Head of caudate nucleus (tissue), 42 donors: ENCODE measurements around the gene HECTD1.
"Not testable (repeated sequence)": the region's sequence is repeated elsewhere in the genome, so short reads cannot be mapped to it uniquely, and the experiment has no call there.

Source experiments
- DNase-seq, 42 donors: peaks; one replicate each; pipeline versions ENCODE4 v3.0.0 to v3.0.0-alpha.2; 2020 to 2021; ENCODE audit warnings: mixed read lengths in 7 of 42
- intact Hi-C: fragments of 100-400 bp; cut with DNase I; formaldehyde crosslinking; loops from one replicate; pipeline ENCODE4 v1.15.0; 2022

HECTD1 gene

GRCh38 chr14:31124197-31124596, 83.4 kb downstream of the HECTD1 start:
- DNase-seq, result no peak
- intact Hi-C loops, result no loop called here

- no peak for DNase-seq
- intact Hi-C loops, result no loop called here
Observed at GRCh38 chr14:31122921-31123320, 84.7 kb downstream of the HECTD1 start.

- no peak for DNase-seq
- intact Hi-C loops, result no loop called here
Observed at GRCh38 chr14:31122098-31122611, 85.4 kb downstream of the HECTD1 start.

GRCh38 chr14:31118892-31119291, 88.7 kb downstream of the HECTD1 start:
- intact Hi-C loops, result no loop called here
- no peak for DNase-seq

GRCh38 chr14:31113794-31114193, 93.8 kb downstream of the HECTD1 start:
- DNase-seq, result no peak
- intact Hi-C loops, result no loop called here

GRCh38 chr14:31110872-31111271, 96.7 kb downstream of the HECTD1 start:
- DNase-seq, result no peak
- intact Hi-C loops, result no loop called here

- intact Hi-C loops, result no loop called here
- DNase-seq, result no peak
Observed at GRCh38 chr14:31109257-31109656, 98.3 kb downstream of the HECTD1 start.

GRCh38 chr14:31106768-31107167, 100.8 kb downstream of the HECTD1 start:
- DNase-seq, result no peak
- intact Hi-C loops, result no loop called here

GRCh38 chr14:31097081-31097480, 110.5 kb downstream of the HECTD1 start:
- no peak for DNase-seq
- intact Hi-C loops, result no loop called here

GRCh38 chr14:31096255-31096654, 111.3 kb downstream of the HECTD1 start:
- intact Hi-C loops, result no loop called here
- no peak for DNase-seq

- intact Hi-C loops, DNase-seq: not testable (repeated sequence)
Observed at GRCh38 chr14:31095817-31096216, 111.8 kb downstream of the HECTD1 start.

- DNase-seq, intact Hi-C loops: not testable (repeated sequence)
Observed at GRCh38 chr14:31093884-31094839, 113.4 kb downstream of the HECTD1 start.

- intact Hi-C loops, result no loop called here
- no peak for DNase-seq
Observed at GRCh38 chr14:31092160-31092708, 115.4 kb downstream of the HECTD1 start.

GRCh38 chr14:31090883-31091764, 116.5 kb downstream of the HECTD1 start:
- intact Hi-C loops, result no loop called here
- DNase-seq, result no peak

- not testable (repeated sequence) for DNase-seq
- intact Hi-C loops, result loop anchor here (10.0 kb wide), 1 partner anchor 112 kb away; no protein-coding TSS in a partner anchor
Observed at GRCh38 chr14:31086466-31086865, 121.1 kb downstream of the HECTD1 start.

GRCh38 chr14:31085027-31085426, 122.6 kb downstream of the HECTD1 start:
- no peak for DNase-seq
- intact Hi-C loops, result loop anchor here (10.0 kb wide), 1 partner anchor 110 kb away; no protein-coding TSS in a partner anchor

- no peak for DNase-seq
- intact Hi-C loops, result loop anchor here (10.0 kb wide), 1 partner anchor 110 kb away; no protein-coding TSS in a partner anchor
Observed at GRCh38 chr14:31084385-31084784, 123.2 kb downstream of the HECTD1 start.

- no peak for DNase-seq
Observed at GRCh38 chr14:31083781-31084180, 123.8 kb downstream of the HECTD1 start.

GRCh38 chr14:31080484-31080883, 127.1 kb downstream of the HECTD1 start:
- intact Hi-C loops, result loop anchor here (10.0 kb wide), 1 partner anchor 106 kb away; no protein-coding TSS in a partner anchor
- no peak for DNase-seq

More at GRCh38 chr14:31083781-31084180, 123.8 kb downstream of the HECTD1 start:
- intact Hi-C loops, result loop anchor here (10.0 kb wide), 1 partner anchor 109 kb away; no protein-coding TSS in a partner anchor
